Smooth muscle cell (in vitro differentiated cells): ENCODE measurements around the gene NPIPA1. TPM values are rescaled to one million over a fixed set of nuclear protein-coding genes. Genes with fewer than 3 reads are reported as not detected.
"Not testable (repeated sequence)": the region's sequence is repeated elsewhere in the genome, so short reads cannot be mapped to it uniquely, and the experiment has no call there.

Source experiments
- DNase-seq: peaks from one replicate; lab custom pipeline; 2025; ENCODE audit not compliant: unreplicated experiment; lab: John Stamatoyannopoulos, UW
- H2AFZ ChIP-seq: fragments of 200-600 bp; sonication (generic); 2 replicates; pipeline ENCODE4 v1.6.0; 2016; ENCODE audit warnings: antibody characterized with exemption, low read depth, mild to moderate bottlenecking
- H3F3A ChIP-seq: fragments of 200-600 bp; sonication (generic); 2 replicates; pipeline ENCODE4 v1.6.0; 2017; ENCODE audit warnings: antibody characterized with exemption, low read depth
- H3K27ac ChIP-seq: fragments of 200-600 bp; sonication (generic); 2 replicates; pipeline ENCODE4 v1.5.1; 2016; ENCODE audit warnings: low read depth, mild to moderate bottlenecking
- H3K27me3 ChIP-seq: fragments of 200-600 bp; sonication (generic); 2 replicates; pipeline ENCODE4 v1.6.1; 2016; ENCODE audit warnings: low read depth, mild to moderate bottlenecking
- H3K36me3 ChIP-seq: fragments of 200-600 bp; sonication (generic); 2 replicates; pipeline ENCODE4 v1.5.1; 2016; ENCODE audit warnings: low read depth
- H3K4me1 ChIP-seq: fragments of 200-600 bp; sonication (generic); 2 replicates; pipeline ENCODE4 v1.5.1; 2016; ENCODE audit warnings: low read depth
- H3K4me2 ChIP-seq: fragments of 200-600 bp; sonication (generic); 2 replicates; pipeline ENCODE4 v1.6.0; 2016; ENCODE audit warnings: mild to moderate bottlenecking
- H3K4me3 ChIP-seq: fragments of 200-600 bp; sonication (generic); 2 replicates; pipeline ENCODE4 v1.5.1; 2016; ENCODE audit warnings: mild to moderate bottlenecking
- H3K79me2 ChIP-seq: fragments of 200-600 bp; sonication (generic); 2 replicates; pipeline ENCODE4 v1.6.0; 2016; ENCODE audit warnings: low read depth, mild to moderate bottlenecking
- H3K9ac ChIP-seq: fragments of 200-600 bp; sonication (generic); 2 replicates; pipeline ENCODE4 v1.6.0; 2016; ENCODE audit warnings: low read depth
- H3K9me3 ChIP-seq: fragments of 200-600 bp; sonication (generic); replicated peaks from 2 replicates; pipeline ENCODE4 v1.5.1; 2016; ENCODE audit warnings: low read depth
- H4K20me1 ChIP-seq: fragments of 200-600 bp; sonication (generic); 2 replicates; pipeline ENCODE4 v1.6.0; 2016; ENCODE audit warnings: low read depth
- WGBS: methylation state at CpG from one replicate; pipeline ENCODE4 v1.1.7; 2016; ENCODE audit warnings: low lambda C conversion rate; 5-methylcytosine and 5-hydroxymethylcytosine counted together
- polyA plus RNA-seq: library from polyadenylated mRNA; unstranded; fragments of >200 nt; fragmentation: Nextera tagmentation; extraction: Ambion mirVana; gene quantifications from 2 replicates; pipeline ENCODE4 v1.2.1, GENCODE V29; 2016
- total RNA-seq: library from RNA; depleted of rRNA; stranded (reverse); fragments of >200 nt; gene quantifications from 2 replicates; pipeline ENCODE4 v1.2.3, GENCODE V29; 2014

Gene NPIPA1
- total and polyA plus RNA-seq, 2 experiments from 2014 or later: 34.8 to 39.5 TPM

DNA sequence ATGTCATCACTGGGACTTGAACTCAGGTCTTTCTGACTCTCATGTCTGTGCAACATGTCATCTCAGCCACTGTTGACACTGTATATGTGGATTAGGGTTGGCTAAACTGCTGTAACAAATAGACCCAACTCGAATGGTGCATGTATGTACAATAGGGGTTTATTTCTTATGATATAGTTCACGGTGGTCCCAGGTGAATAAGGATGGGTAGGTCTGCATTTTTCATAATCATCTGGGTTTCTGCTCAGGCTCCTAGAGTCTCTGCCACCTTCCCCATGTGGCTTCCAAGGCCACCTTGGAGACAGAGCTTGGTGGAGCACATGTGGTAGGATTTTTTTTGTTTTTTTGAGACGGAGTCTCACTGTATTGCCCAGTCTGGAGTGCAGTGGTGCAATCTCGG is 27.5 kb upstream of the NPIPA1 start:
- DNase-seq, H3K4me1 ChIP-seq, H3K4me3 ChIP-seq, H3K9me3 ChIP-seq, H3K4me2 ChIP-seq, H3F3A ChIP-seq, H3K27me3 ChIP-seq, H3K9ac ChIP-seq, H2AFZ ChIP-seq, H3K27ac ChIP-seq, H4K20me1 ChIP-seq, H3K79me2 ChIP-seq, H3K36me3 ChIP-seq: not testable (repeated sequence)
- WGBS: 98% methylated on average over 3 of the region's 4 CpGs

DNA sequence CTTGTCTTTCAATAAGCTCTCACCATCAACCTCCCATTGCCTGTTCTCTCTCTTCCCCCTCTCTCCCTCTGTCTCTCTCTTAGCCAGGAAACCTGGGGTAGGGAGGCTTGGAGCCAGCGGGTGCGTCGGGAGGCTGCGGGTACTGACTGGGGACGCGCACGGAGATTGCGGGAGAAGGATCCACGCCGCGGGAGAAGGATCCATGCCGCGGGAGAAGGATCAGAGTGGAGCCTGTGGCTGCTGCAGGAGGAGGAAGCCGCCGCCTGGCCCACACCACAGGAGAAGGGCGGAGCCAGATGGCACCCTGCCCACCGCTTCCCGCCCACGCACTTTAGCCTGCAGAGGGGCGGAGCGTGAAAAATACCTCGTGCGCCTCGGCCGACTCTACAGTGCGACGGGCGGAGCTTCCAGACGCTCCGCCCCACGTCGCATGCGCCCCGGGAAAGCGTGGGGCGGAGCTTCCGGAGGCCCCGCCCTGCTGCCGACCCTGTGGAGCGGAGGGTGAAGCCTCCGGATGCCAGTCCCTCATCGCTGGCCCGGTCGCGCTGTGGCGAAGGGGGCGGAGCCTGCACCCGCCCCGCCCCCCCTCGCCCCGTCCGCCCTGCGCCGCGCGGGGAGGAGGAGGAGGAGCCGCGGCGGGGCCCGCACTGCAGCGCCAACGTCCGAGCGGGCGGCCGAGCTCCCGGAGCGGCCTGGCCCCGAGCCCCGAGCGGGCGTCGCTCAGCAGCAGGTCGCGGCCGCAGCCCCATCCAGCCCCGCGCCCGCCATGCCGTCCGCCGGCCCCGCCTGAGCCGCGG is 26.2 kb upstream of the NPIPA1 start:
- H3K9ac ChIP-seq: not testable (repeated sequence)

DNA sequence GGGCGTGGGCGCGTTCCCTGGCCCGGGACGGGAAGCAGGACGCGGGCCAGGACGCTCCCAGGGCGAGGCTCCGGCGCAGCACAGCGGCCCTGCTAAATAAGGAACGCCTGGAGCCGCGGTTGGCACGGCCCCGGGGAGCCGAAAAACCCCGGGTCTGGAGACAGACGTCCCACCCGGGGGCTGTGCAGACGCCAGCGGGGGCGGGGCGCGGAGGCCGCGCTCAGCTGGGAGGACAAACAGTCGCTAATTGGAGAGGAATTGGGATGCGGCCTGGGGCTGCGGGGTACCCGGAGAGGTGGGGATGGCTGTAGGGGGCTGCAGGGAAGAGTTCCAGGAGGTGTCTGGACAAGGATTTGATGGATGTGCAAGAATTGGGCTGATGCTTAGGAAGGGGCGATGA is 25.3 kb upstream of the NPIPA1 start:
- not testable (repeated sequence) for H2AFZ ChIP-seq, H3K79me2 ChIP-seq, H3K27ac ChIP-seq, H3K4me1 ChIP-seq, H3F3A ChIP-seq, H3K9me3 ChIP-seq, H3K9ac ChIP-seq, H3K36me3 ChIP-seq, DNase-seq, H3K27me3 ChIP-seq, H4K20me1 ChIP-seq
- peak overlapping the region; percentile 85 for H3K4me3 ChIP-seq
- peak overlapping the region; percentile 87 for H3K4me2 ChIP-seq
- 1% methylated on average over 20 of the region's 33 CpGs for WGBS

More for the DNA sequence above, 26.2 kb upstream of the NPIPA1 start:
- H3K27me3 ChIP-seq, H3K36me3 ChIP-seq, H3K4me3 ChIP-seq, H3K79me2 ChIP-seq, H3K4me2 ChIP-seq, H4K20me1 ChIP-seq, H3F3A ChIP-seq, H3K9me3 ChIP-seq, H3K27ac ChIP-seq, H3K4me1 ChIP-seq, H2AFZ ChIP-seq, DNase-seq: not testable (repeated sequence)
- WGBS: no CpG with 5 or more reads among the region's 85 CpGs

GRCh38 chr16:14912588-14912987 is 24.7 kb upstream of the NPIPA1 start:
- not testable (repeated sequence) for H3K4me1 ChIP-seq, H3F3A ChIP-seq, H3K36me3 ChIP-seq, H3K9me3 ChIP-seq, H3K27me3 ChIP-seq, DNase-seq, H3K27ac ChIP-seq, H3K4me3 ChIP-seq, H4K20me1 ChIP-seq, H2AFZ ChIP-seq, H3K4me2 ChIP-seq, H3K9ac ChIP-seq, H3K79me2 ChIP-seq
- WGBS: 69% methylated on average over 2 of the region's 11 CpGs

- H3K36me3 ChIP-seq, H3K79me2 ChIP-seq, H3F3A ChIP-seq, H3K9me3 ChIP-seq, H3K4me3 ChIP-seq, H3K27ac ChIP-seq, H2AFZ ChIP-seq, H4K20me1 ChIP-seq, H3K4me1 ChIP-seq, H3K4me2 ChIP-seq, H3K27me3 ChIP-seq, H3K9ac ChIP-seq, DNase-seq: not testable (repeated sequence)
- 93% methylated on average over 10 of the region's 21 CpGs for WGBS
Observed at GRCh38 chr16:14918504-14918903, 18.7 kb upstream of the NPIPA1 start.

DNA sequence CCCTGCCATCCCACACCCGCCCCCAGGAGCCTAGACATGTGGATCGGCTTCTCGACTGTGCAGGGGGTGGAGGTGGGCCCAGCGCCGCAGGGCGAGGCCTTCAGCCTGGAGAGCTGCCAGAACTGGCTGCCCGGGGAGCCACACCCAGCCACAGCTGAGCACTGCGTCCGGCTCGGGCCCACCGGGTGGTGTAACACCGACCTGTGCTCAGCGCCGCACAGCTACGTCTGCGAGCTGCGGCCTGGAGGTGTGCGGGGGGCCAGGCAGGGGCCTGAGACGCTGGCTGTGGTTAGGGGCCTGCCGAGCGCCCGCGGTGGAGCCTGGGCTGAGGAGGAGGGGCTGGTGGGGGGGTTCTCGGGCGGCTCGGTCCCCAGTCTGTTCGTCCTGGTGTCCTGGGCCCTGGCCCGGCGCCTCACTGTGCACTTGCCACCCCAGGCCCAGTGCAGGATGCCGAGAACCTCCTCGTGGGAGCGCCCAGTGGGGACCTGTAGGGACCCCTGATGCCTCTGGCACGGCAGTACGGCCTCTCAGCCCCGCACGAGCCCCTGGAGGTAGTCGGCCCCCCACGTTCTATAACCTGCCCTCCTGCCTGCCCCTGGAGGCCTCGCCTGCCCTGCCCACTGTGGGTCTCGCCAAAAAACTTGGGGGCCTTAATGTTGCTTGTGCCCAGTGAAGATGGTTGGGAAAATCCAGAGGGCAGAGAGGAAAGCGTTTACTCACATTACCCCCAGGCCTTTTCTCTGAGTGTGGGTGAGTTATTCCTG is 17.2 kb upstream of the NPIPA1 start:
- not testable (repeated sequence) for H3K9me3 ChIP-seq, H2AFZ ChIP-seq, H3K36me3 ChIP-seq, DNase-seq, H3K27ac ChIP-seq, H4K20me1 ChIP-seq, H3K4me3 ChIP-seq, H3K4me1 ChIP-seq, H3K79me2 ChIP-seq, H3K4me2 ChIP-seq, H3F3A ChIP-seq, H3K9ac ChIP-seq, H3K27me3 ChIP-seq
- WGBS: 95% methylated on average over 24 of the region's 41 CpGs

DNA sequence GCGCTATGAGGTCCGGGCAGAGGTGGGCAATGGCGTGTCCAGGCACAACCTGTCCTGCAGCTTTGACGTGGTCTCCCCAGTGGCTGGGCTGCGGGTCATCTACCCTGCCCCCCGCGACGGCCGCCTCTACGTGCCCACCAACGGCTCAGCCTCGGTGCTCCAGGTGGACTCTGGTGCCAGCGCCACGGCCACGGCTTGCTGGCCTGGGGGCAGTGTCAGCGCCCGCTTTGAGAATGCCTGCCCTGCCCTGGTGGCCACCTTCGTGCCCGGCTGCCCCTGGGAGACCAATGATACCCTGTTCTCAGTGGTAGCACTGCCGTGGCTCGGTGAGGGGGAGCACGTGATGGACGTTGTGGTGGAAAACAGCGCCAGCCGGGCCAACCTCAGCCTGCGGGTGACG is 15.0 kb upstream of the NPIPA1 start:
- not testable (repeated sequence) for H3K36me3 ChIP-seq, H3K4me1 ChIP-seq, H3K9ac ChIP-seq, H3K9me3 ChIP-seq, H3K4me3 ChIP-seq, H3K79me2 ChIP-seq, H3K4me2 ChIP-seq, H3K27ac ChIP-seq, H3F3A ChIP-seq, H2AFZ ChIP-seq, DNase-seq, H4K20me1 ChIP-seq, H3K27me3 ChIP-seq
- WGBS: 96% methylated on average over 16 of the region's 27 CpGs

DNA sequence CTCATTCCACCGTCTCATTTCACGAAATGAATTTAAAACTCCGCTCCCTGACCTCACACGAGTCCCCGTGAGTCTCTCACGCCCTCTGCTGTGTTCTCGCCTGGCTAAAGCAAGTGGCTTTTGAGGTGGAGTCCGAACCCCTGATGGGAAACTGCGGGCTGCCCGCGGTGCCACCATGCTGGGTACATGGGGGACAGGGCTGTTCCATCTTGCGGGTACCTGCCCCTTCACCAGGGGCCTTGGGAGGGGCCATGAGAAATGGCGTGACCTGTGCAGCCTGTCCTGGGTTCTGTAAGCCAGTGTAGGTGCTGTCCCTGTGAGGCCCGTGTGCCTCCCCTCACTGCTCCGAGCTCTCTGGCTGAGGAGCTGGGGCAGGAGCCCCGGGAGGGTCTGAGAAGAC is 14.3 kb upstream of the NPIPA1 start:
- not testable (repeated sequence) for H3K36me3 ChIP-seq, H3K4me2 ChIP-seq, H3K9ac ChIP-seq, H3K4me3 ChIP-seq, DNase-seq, H3F3A ChIP-seq, H3K27me3 ChIP-seq, H3K9me3 ChIP-seq, H4K20me1 ChIP-seq, H2AFZ ChIP-seq, H3K4me1 ChIP-seq, H3K79me2 ChIP-seq, H3K27ac ChIP-seq
- 93% methylated on average over 12 of the region's 16 CpGs for WGBS
